Hepatocyte (in vitro differentiated cells): ENCODE data around the gene ADPRH. TPM values are rescaled to one million over a fixed set of nuclear protein-coding genes. Genes with fewer than 3 reads are reported as not detected.

ENCODE experiments used
- DNase-seq: peaks from one replicate; pipeline ENCODE4 v3.0.0-alpha.2; 2016; ENCODE audit warnings: low spot score
- H2AFZ ChIP-seq: fragments of 200-600 bp; sonication (generic); 2 replicates; pipeline ENCODE4 v1.6.0; 2016; ENCODE audit warnings: antibody characterized with exemption, mild to moderate bottlenecking
- H3K27ac ChIP-seq: fragments of 200-600 bp; sonication (generic); 2 replicates; pipeline ENCODE4 v1.5.1; 2016; ENCODE audit warnings: mild to moderate bottlenecking
- H3K27me3 ChIP-seq: fragments of 200-600 bp; sonication (generic); 2 replicates; pipeline ENCODE4 v1.6.1; 2016
- H3K36me3 ChIP-seq: fragments of 200-600 bp; sonication (generic); replicated peaks from 2 replicates; pipeline ENCODE4 v1.5.1; 2016; ENCODE audit warnings: low read depth; ENCODE audit not compliant: insufficient read depth
- H3K4me1 ChIP-seq: fragments of 200-600 bp; sonication (generic); 2 replicates; pipeline ENCODE4 v1.5.1; 2016; ENCODE audit warnings: mild to moderate bottlenecking, moderate library complexity; ENCODE audit not compliant: insufficient read depth
- H3K4me2 ChIP-seq: fragments of 200-600 bp; sonication (generic); 2 replicates; pipeline ENCODE4 v1.6.0; 2016
- H3K4me3 ChIP-seq: fragments of 200-600 bp; sonication (generic); 2 replicates; pipeline ENCODE4 v1.5.1; 2016; ENCODE audit warnings: mild to moderate bottlenecking
- H3K79me2 ChIP-seq: fragments of 200-600 bp; sonication (generic); 2 replicates; pipeline ENCODE4 v1.6.0; 2017; ENCODE audit warnings: mild to moderate bottlenecking
- H3K9me2 ChIP-seq: fragments of 200-600 bp; sonication (generic); replicated peaks from 2 replicates; pipeline ENCODE4 v1.6.0; 2017; ENCODE audit warnings: mild to moderate bottlenecking; ENCODE audit not compliant: insufficient read depth
- H3K9me3 ChIP-seq: fragments of 200-600 bp; sonication (generic); 2 replicates; pipeline ENCODE4 v1.5.1; 2016; ENCODE audit warnings: low read depth, mild to moderate bottlenecking
- H4K20me1 ChIP-seq: fragments of 200-600 bp; sonication (generic); 2 replicates; pipeline ENCODE4 v1.6.0; 2016; ENCODE audit warnings: mild to moderate bottlenecking; ENCODE audit not compliant: insufficient read depth, poor library complexity, severe bottlenecking
- EZH2 ChIP-seq: fragments of 200-600 bp; sonication (generic); IDR thresholded peaks from 2 replicates; pipeline ENCODE4 v1.6.1; 2016; ENCODE audit warnings: antibody characterized with exemption, mild to moderate bottlenecking, borderline replicate concordance
- EZH2phosphoT487 ChIP-seq: fragments of 200-600 bp; sonication (generic); IDR thresholded peaks from one replicate; pipeline ENCODE4 v1.6.1; 2018; ENCODE audit warnings: antibody characterized with exemption, mild to moderate bottlenecking, low read depth, moderate library complexity; ENCODE audit not compliant: unreplicated experiment, severe bottlenecking
- WGBS: methylation state at CpG from one replicate; pipeline ENCODE4 v1.1.6; 2016; ENCODE audit warnings: low lambda C conversion rate; ENCODE audit errors: missing lambda C conversion rate; 5-methylcytosine and 5-hydroxymethylcytosine counted together
- polyA plus RNA-seq: library from polyadenylated mRNA; unstranded; fragments of >200 nt; fragmentation: Nextera tagmentation; extraction: Ambion mirVana; gene quantifications from 2 replicates; pipeline ENCODE4 v1.2.1, GENCODE V29; 2016
- total RNA-seq: library from RNA; depleted of rRNA; stranded (reverse); fragments of >200 nt; gene quantifications from 2 replicates; pipeline ENCODE4 v1.2.3, GENCODE V29; 2014
- TF ChIP-seq, protein P1 (sequence below): fragments of 200-600 bp; sonication (generic); IDR thresholded peaks from 2 replicates; pipeline ENCODE4 v1.5.1; 2016; ENCODE audit warnings: antibody characterized with exemption, mild to moderate bottlenecking; ENCODE audit not compliant: poor library complexity

Gene ADPRH
- total and polyA plus RNA-seq, 2 experiments from 2014 or later = 1.5 to 1.8 TPM

DNA sequence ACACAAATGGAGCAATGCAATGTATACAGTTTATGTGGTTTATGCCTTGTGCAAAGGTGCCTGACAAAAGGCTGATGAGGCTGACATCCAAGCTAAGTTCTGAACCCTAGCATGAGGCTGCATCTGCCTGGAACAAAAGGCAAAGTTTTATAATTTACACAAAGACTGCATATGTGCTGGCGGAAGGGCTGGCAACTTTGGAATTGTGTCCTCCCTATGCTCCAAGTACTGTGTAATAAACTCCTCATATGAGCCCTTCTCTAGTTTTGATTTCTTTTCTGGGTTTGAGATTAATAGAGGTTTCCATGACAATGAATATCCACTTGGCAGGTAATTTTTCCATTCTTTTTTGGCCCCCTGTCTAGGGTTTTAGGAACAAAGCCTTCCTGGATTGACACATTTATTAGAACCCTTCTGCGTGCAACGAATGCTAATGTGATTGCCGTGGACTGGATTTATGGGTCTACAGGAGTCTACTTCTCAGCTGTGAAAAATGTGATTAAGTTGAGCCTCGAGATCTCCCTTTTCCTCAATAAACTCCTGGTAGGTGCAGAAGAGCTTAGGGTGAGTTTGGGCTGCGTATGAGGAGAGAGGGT lies 29.2 kb downstream of the ADPRH start:
- H3K9me3 ChIP-seq = no peaks in the 10 kb centered on the region
- no peaks in the 10 kb centered on the region for H3K4me1 ChIP-seq
- 81% methylated on average over 6 of the region's 6 CpGs for WGBS
- H4K20me1 ChIP-seq = no peaks in the 10 kb centered on the region
- H3K27me3 ChIP-seq = no peaks in the 10 kb centered on the region
- no peak overlapping the region for H2AFZ ChIP-seq
- TF ChIP-seq, protein P1, sequence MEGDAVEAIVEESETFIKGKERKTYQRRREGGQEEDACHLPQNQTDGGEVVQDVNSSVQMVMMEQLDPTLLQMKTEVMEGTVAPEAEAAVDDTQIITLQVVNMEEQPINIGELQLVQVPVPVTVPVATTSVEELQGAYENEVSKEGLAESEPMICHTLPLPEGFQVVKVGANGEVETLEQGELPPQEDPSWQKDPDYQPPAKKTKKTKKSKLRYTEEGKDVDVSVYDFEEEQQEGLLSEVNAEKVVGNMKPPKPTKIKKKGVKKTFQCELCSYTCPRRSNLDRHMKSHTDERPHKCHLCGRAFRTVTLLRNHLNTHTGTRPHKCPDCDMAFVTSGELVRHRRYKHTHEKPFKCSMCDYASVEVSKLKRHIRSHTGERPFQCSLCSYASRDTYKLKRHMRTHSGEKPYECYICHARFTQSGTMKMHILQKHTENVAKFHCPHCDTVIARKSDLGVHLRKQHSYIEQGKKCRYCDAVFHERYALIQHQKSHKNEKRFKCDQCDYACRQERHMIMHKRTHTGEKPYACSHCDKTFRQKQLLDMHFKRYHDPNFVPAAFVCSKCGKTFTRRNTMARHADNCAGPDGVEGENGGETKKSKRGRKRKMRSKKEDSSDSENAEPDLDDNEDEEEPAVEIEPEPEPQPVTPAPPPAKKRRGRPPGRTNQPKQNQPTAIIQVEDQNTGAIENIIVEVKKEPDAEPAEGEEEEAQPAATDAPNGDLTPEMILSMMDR = no peak
- TF ChIP-seq EZH2 (no peak), EZH2phosphoT487 (no peak)
- H3K4me3 ChIP-seq = no peak overlapping the region
- DNase-seq = no peak
- H3K4me2 ChIP-seq = no peak overlapping the region
- H3K9me2 ChIP-seq = no peaks in the 10 kb centered on the region
- H3K79me2 ChIP-seq = no peaks in the 10 kb centered on the region
- H3K36me3 ChIP-seq = no peaks in the 10 kb centered on the region
- H3K27ac ChIP-seq = no peak overlapping the region

DNA sequence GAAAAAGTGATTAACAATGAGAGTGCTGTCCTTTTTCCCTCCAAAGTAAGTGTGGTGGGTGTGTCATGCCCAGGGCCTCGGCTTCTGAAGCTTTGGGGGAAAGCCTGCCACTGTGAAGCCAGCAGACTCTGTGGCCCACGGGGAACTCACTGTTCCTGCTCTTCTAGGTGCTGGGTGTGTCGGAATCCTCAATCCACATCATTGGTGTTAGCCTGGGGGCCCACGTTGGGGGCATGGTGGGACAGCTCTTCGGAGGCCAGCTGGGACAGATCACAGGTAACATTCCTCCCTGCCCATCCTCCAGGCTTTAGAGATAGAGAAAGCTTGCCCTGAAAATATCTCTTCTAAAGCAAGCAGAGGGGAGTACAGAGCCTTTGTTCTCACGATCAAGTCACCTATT lies 30.0 kb downstream of the ADPRH start:
- no peak for DNase-seq
- TF ChIP-seq EZH2phosphoT487 = no peak
- TF ChIP-seq, protein P1 = no peak
- TF ChIP-seq EZH2 = no peak
- Histone ChIP-seq H3K27ac (no peak overlapping the region), H3K9me2 (no peaks in the 10 kb centered on the region), H3K9me3 (no peaks in the 10 kb centered on the region), H3K79me2 (no peaks in the 10 kb centered on the region), H3K4me2 (no peak overlapping the region), H3K27me3 (no peaks in the 10 kb centered on the region), H2AFZ (no peak overlapping the region), H3K36me3 (no peaks in the 10 kb centered on the region), H3K4me3 (no peak overlapping the region), H4K20me1 (no peaks in the 10 kb centered on the region), H3K4me1 (no peaks in the 10 kb centered on the region)
- 42% methylated on average over 6 of the region's 6 CpGs for WGBS

DNA sequence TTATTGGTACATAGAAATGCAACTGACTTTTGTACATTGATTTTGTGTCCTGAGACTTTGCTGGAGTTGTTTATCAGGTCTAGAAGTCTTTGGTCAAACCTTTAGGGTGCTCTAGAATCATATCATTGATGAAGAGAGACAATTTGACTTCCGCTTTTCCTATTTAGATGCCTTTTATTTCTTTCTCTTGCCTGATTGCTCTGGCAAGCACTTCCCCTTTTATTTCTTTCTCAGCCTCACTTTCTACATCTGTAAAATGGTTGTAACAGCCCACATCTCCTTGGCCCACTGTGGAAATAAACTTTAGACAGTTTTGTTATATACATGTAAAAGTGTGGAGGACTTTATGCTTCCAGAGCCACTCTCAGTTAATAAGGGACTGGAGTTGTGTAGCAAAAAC lies 32.4 kb downstream of the ADPRH start:
- Histone ChIP-seq H3K79me2 (no peaks in the 10 kb centered on the region), H3K9me2 (no peaks in the 10 kb centered on the region)
- no peak for TF ChIP-seq EZH2
- TF ChIP-seq, protein P1 = no peak
- no peak for TF ChIP-seq EZH2phosphoT487

DNA sequence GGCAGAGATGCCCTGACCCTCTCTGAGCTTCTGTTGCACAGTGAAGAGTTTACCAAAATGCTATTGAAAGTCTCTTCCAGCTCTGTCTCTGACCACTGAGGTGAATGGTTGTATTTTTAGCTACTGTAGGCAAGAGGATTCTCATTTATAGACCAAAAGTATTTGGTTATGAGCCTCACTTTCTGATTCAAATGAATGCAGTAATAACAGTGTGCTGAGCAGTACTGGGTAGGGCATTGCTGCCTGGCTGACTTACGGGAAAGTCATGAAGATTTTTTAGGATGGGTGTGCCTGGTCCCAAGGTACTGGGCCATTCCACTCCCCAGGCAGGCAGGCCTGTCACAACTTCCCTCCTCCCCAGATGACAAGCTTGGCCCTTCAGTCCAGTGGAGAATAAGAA lies 33.9 kb downstream of the ADPRH start:
- WGBS = 94% methylated on average over 1 of the region's 1 CpG
- no peaks in the 10 kb centered on the region for H3K27me3 ChIP-seq
- no peaks in the 10 kb centered on the region for H3K4me1 ChIP-seq
- no peaks in the 10 kb centered on the region for H4K20me1 ChIP-seq
- no peak for DNase-seq
- H3K36me3 ChIP-seq = no peaks in the 10 kb centered on the region
- no peaks in the 10 kb centered on the region for H3K9me3 ChIP-seq
- H3K4me2 ChIP-seq = no peak overlapping the region
- H3K79me2 ChIP-seq = no peaks in the 10 kb centered on the region
- H3K9me2 ChIP-seq = no peaks in the 10 kb centered on the region
- H3K4me3 ChIP-seq = no peak overlapping the region
- no peak overlapping the region for H3K27ac ChIP-seq
- no peak for TF ChIP-seq EZH2phosphoT487
- TF ChIP-seq EZH2 = no peak
- TF ChIP-seq, protein P1 = no peak
- no peak overlapping the region for H2AFZ ChIP-seq

More for the DNA sequence above, 32.4 kb downstream of the ADPRH start:
- H4K20me1 ChIP-seq = no peaks in the 10 kb centered on the region
- H3K4me3 ChIP-seq = no peak overlapping the region
- DNase-seq = no peak
- no peak overlapping the region for H2AFZ ChIP-seq
- H3K27ac ChIP-seq = no peak overlapping the region
- no peaks in the 10 kb centered on the region for H3K9me3 ChIP-seq
- no peak overlapping the region for H3K4me2 ChIP-seq
- WGBS = 100% methylated on average over 1 of the region's 1 CpG
- H3K27me3 ChIP-seq = no peaks in the 10 kb centered on the region
- H3K36me3 ChIP-seq = no peaks in the 10 kb centered on the region
- no peaks in the 10 kb centered on the region for H3K4me1 ChIP-seq
